ENCODE results near the gene VMA21.

VMA21 gene, protein sequence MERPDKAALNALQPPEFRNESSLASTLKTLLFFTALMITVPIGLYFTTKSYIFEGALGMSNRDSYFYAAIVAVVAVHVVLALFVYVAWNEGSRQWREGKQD

DNA sequence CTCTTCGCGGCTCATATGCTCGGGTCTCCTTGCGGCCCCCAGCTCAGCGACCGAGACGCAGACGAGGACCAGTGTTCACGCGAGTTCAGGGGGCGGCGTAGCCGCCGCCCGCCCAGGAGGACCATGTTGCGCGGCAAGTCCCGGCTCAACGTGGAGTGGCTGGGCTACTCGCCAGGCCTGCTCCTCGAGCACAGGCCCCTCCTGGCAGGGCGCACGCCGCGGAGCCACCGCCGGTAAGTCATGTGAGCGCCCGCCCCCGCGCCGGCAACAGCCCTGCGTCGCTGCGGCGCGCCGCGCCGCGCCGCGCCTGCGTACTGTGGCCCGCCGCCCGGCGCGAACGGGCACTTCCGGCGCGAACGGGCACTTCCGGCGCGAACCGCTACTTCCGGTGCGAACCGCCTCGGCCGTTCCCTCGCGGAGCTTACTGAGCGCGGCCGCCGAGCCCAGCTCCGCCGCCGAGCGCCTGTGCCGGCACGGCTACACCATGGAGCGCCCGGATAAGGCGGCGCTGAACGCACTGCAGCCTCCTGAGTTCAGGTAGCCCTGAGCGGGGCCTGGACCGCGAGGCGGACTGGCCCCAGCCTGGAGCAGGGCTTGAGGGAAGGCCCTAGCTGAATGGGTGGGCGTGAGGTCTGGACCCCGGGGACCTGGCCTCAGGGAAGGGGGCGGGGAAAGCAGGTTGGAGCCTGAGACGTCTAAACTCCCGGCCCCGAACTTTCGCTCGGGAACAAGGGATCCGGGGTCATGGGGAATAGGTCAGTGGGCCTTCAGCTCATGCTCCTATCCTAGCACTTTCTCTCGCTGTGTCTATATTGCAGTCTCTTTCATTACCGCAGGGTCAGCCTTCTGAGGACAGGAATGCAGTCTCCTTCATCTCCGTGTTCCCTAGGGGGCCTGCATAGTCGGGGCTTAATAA, at the start of gene VMA21:
VMA21 (plus strand) TSS at position 382 of the 916 bp plus-strand sequence; CDS start at position 485, 103 bp downstream.
- peak; percentile 79 for DNase-seq (ENCODE audit: low read depth)

DNA sequence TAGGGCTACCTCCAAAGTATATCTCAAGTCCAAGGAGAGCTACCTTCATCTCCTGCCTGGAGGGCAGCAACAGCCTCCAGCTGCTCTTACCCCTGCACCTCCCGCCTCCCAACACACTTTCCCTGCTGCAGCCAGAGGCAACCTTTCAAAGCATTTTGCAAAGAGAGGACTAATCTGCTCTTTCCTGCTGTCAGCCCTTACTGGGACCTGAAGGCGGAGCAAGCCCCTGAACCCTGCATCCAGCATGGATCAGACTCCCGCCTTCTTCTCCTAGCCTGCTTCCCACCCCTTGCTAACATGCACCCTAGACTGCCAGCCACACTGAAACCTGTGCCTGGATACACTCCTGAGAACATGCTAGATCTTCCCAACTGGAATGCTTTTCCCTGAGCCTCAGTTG, 37.7 kb upstream of the VMA21 start:
- DNase-seq (ENCODE audit: low read depth), result no peak

DNA sequence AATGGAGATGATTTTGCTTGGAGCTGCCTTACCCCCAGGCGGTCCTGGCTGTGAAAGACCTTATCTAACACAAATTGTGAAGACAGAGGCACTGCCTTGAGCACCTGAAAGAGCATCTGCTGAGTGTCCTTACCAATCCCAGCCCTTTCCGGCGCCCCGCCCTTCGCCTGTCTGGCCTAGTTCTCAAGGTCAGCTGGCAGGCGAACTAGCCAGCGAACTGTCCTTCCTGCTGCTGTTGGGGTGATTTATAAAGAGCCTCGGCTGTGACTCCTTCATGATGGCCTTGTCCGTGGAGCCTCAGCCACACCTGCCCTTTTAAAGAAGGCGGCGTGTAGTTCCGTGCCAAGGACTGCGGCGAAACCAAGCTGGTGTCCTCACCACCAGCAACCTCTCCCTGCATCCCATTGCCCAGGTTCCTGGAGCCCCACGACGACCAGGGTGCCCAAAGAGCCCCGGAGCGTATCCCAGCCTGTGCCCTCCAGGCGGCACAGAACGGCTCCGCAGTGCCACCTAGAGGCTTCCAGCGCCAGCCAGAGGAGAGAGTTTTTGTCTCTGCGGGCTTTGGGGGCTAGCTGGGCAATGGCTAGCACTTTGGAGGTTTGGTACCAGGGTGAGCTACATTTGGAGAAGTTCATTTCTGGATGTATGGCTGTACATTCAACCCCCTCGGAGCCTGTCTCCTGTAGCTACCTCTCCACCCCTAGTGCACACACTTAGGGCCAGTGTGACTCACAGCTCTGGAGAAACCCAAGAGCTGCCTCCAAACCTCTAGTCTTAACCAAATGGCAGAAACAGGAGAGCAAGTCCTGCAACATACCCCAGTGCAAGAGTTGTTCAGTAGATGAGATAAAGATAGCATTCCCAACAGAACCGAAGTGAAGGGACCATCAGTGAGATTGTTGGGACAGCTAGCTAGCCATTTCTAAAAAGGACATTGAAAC, 36.8 kb upstream of the VMA21 start:
- DNase-seq (ENCODE audit: low read depth), result peak; percentile 20

DNA sequence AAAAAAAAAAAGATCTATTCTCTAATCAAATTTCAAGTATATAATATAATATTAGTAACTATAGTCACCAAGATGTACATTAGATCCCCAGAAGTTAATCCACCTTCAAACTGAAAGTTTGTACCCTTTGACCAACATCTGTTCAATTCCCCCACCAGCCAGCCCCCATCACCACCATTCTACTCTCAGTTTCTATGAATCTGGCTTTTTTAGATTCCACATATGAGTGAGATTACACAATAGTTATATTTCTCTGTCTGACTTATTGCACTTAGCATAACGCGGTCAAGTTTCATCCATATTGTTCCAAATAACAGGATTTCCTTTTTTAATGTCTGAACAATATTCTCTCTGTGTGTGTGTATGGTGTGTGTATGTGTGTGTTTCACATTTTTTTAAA, 33.7 kb upstream of the VMA21 start:
- no peak for DNase-seq (ENCODE audit: low read depth)

DNA sequence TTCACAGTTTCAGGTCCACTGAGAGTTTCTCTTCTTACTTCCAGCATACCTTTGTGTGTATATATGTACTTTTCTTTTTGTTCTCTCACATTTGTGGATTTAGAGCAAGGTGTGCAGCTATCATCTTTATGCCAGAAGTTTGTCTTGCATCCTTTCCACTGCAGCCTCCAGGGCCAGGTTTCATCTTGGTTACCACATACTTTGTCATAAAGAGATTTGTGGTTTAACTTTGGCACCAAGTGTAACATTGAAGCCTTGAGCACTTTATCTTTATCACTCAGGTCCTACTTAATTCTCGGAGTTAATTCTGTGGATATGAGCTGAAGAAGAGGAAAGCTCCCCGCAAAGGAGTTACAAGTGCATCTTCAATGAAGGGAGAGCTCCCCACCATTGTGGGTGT, 31.4 kb upstream of the VMA21 start:
- no peak for DNase-seq (ENCODE audit: low read depth)

DNA sequence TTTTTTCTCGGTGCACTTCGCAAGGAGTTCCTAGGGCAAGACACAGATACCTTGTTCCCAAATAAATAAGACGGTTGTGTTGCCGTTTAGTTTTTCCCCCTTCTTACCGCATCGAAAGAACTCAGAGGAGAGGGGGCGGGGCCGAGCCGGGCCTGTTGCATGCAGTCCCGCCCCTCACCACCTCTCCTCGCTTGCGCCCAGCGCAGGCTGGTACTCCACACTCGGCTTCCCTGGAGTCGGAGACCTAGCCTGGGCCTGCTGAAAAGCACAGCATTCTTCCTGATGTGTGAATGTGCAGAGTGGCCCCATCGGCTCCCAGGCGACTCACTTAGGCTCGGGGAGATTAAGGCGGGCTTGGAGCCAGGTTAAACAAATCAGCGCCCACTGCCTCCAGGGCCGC, 26.1 kb upstream of the VMA21 start:
- no peak for DNase-seq (ENCODE audit: low read depth)

DNA sequence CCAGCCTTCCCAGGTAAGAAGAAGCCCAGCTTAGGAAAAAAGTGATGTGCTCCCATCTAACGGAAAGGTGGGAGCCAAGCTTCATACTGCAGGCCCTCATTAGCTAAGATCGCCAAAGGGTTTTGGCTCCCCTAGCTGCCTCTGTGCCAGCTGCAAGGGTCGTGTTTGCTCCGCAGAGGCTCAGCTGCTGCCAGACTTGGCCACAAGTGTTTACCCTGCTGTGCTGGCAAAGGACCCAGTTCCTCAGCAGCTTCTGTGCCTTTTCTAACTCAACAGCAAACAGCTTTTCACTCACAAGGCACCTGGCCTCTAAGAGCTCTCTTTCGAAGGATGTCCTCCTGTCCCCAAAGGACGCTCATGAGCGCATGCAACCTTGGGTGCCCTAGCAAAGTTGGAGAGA, 12.2 kb upstream of the VMA21 start:
- no peak for DNase-seq (ENCODE audit: low read depth)

DNA sequence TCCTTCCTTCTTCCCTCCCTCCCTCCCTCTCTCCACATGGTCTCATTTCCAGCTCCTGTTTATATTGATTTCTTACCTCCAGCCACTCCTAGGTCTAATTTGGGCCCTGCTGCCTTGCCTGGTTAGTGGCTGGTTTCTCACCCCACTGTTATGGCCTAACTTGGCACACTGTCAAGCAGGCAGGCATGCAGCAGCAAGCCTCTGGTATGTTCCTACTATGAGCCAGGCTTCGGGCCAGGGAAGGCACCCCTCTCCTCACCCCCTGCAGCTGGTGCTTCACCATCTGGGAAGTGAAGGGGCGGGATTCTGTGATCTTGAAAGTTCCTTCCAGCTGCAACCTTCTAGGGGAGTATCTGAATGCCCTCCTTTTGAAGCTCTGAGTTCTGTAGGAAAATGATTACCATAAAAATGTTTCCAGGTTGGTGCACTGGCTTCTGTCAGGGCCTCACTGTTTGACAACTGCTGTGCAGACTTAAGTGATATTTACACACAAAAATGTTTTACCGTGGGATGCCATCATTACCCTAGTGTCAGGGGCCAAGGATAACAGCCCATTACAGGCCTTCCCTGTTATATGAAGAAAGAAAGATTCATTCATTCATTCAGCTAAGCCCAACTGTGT, 10.1 kb upstream of the VMA21 start:
- DNase-seq (ENCODE audit: low read depth), result no peak

DNA sequence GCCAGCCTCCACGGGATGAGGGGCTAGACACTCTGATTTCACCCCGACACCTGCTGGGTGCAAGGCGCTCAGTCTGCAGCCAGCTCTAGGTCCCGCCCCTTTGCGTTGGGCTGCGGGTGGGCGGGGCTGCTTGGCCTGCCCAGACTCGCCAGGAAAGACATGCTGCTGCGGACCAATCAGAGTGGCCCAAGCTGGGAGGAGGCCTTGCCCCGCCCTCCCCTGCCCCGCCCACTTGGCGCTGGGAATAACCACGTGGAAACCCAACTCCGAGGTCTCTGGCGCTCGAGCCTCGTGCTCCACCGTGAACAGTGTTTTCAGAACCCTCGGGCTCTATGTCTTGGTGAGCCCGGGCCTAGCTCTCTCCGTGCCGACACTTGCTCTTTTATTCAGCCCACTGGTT, 5.3 kb upstream of the VMA21 start:
- no peak for DNase-seq (ENCODE audit: low read depth)

DNA sequence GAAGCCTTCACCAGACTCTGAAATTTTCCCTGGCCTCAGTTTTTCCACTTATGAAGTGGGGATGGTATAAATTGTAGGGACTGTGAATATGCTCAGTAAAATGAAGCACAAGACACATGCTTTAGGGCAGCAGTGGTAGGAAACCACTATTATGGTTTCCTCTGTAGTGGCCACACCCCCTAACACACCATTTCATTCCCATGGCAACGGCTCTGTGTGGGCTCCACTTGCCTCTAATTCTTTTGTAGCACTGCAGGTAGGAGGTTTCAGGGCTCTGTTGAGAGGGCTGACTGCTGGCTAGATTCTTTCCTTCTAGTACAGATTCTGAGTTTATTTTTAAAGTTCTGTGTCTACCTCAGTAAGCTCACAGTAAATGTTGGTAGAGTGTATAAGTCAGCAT, 3.5 kb upstream of the VMA21 start:
- DNase-seq (ENCODE audit: low read depth), result no peak

DNA sequence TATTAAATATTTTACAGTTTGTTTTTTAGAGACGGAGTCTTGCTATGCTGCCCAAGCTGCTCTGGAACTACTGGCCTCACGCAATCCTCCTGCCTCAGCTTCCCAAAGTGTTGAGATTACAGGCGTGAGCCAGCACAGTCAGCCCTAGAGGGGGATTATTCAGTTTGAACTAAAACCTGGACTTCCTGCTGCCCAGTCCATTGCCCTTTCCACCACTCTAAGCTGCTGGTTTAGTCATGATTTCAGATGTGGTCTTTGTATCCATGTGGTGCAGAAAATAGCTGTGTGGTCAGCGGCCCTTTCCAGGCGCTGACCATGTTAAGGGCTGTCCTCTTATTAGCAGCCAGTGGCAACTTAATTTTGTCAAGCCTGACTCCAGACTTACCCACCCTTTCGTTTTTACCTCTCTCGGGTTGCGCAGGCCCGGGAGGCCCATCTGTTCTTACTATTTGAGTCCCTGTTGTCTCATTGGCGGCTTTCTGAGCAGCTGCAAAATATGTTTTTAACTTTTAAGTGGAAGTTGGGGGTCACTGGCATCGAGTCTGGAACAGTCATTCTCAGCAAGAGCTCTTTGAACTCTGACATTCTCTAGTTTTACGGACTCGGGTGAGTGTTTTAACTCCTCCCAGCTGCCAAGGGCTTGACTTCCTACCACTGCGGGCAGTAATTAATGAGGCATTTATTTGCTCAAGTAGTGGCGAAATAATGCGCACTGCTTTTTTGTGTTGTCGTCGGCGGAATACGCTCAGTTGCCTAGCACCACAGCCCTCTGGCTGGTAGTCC, 773 bp upstream of the VMA21 start:
- DNase-seq (ENCODE audit: low read depth), result peak; percentile 15

DNA sequence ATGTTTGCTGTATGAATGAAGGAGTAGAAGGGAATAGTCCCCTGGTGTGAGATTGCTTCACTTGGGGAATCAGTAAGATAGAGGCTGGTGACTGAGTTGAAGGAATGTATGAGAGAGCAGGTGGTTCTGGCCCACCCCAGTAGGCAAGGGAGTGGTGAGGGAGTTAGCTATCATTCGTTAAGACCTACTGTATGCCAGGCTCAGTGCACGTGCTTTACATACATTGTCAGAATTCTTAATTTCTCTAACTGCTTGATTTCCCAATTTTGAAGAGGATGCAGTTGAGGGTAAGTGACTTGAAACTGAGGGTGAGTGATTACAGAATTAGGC, 700 bp downstream of the VMA21 start:
- DNase-seq (ENCODE audit: low read depth), result no peak

DNA sequence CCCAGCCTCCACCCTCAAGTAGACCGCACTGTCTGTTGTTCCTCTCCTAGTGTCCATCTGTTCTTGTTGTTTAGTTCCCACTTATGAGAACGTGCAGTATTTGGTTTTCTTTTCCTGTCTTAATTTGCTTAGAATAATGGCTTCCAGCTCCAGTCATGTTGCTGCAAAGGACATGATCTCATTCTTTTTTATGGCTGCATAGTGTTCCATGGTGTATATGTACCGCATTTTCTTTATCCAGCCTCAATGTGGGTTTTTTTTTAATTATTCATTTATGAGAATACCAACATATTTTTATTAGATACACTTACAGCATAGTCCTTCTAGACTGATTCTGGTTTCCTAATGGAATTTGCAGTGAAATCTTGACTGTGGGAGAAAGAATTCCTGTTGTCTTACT, 1.3 kb downstream of the VMA21 start:
- no peak for DNase-seq (ENCODE audit: low read depth)

DNA sequence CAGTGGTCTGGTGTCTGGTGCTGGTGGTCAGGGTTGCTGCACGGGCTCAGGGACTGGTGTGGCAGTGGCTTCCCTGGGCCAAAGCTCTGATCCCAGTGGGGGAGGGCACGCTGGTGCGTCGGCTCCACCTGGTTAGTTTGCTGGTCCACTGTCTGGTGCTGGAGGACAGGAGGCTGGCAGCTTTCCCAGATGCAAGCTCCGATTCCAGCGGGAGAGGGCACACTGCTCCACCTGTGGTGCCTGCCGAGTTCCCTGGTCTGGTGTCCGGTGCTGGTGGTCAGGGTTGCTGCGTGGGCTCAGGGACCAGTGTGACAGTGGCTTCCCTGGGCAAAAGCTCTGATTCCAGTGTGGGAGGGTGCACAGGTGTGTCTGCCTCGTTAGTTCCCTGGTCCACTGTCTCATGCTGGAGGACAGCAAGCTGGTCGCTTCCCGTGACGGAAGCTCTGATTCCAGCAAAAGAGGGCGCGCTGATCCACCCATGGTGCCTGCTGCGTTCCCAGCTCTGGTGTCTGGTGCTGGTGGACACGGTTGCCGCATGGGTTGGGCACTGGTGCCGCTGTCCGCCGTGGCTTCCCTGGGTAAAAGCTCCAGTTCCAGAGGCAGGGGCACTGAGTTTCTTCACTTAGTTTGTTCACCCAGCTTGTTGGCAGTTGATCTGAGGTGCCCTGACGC, 5.8 kb downstream of the VMA21 start:
- DNase-seq (ENCODE audit: low read depth), result no peak

DNA sequence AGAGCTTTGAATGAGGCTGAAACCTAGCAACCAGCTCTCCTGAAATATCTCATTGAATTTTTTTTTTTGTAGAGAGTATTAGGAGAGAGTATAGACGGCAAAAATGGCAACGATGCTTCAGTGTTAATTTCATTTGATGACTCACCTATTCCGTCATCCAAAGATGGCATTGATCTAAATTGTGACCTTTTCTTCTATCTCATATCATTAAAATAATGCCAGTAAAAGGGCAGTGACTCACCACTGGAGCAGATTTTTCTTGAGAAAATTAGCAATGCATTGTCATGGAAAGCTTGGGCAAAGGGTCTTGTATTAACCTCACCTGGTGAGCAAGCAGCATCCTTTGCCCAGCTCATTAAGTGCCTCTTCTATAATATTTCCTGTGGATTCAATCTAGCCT, 19.6 kb downstream of the VMA21 start:
- no peak for DNase-seq (ENCODE audit: low read depth)

DNA sequence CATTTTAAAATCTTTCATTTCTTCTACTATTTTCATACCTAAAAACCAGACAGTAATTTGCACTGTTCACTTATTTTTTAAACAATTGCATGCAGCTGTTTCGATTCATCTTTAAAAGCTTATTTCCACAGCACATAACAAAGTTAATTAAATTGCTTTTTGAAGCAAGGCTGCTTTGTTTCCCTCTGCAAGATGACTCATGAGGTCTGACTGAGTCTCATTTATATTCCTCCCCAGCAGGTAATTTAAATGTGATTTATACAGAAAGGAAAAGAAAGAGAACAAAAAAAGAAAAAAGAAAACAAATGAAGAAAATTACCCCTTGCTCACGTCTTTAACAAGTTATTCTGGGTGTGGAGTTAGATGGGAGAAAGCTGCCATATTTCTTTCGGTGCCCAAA, 22.8 kb downstream of the VMA21 start:
- DNase-seq (ENCODE audit: low read depth), result no peak

DNA sequence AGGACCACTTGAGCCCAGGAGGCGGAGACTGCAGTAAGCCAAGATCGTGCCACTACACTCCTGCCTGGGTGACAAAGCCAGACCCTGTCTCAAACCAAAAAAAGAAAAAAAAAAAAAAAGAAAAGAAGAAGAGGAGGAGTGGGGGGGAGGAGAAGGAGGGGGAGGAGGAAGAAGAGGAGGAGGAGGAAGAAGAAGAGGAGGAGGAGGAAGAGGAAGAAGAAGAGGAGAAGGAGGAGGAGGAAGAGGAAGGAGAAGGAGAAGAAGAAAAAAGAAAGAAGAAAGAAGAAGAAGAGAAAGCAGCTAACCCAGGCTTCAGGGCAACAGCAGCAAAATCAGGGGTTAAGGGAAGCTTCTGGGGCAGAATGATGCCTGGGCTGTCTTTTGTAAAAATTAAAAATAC, 27.5 kb downstream of the VMA21 start:
- DNase-seq (ENCODE audit: low read depth), result no peak

DNA sequence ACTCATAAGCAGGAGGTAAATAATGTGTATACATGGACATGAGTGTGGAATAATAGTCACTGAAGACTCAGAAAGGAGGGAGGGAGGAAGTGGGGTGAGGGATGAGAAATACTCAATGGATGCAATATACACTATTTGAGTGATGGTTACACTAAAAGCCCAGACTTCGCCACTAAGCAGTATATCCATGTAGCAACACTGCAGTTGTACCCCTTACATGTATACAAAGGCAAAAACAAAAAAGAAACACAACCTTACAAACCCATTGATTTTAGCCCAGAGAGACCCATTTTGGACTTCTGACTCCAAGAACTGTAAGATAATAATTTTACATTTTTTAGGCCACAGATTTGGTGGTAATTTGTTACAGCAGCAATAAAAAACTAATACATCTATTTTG, 51.5 kb downstream of the VMA21 start:
- no peak for DNase-seq (ENCODE audit: low read depth)

DNA sequence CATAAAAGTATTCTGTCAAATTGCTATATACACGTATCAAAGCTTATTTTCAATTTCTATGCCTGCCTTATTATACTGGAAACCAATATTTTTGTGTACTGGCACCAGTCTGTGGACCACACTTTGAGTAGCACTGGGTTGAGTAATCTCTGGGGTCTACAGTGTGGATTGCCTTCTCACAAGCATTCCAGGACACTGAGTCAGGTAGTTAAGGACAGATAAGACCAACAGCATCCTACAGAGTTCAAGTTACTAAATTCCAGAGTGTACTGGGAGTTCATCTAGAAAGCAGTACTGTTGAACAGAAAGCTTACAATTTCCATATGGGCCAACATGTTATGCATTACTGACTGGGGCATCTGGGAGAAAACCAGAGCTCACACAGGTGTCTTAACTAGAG, 61.8 kb downstream of the VMA21 start:
- DNase-seq (ENCODE audit: low read depth), result no peak
